Adrenal gland (tissue), 12 donors: ENCODE measurements around the gene TM7SF2. TPM values are rescaled to one million over a fixed set of nuclear protein-coding genes. Genes with fewer than 3 reads are reported as not detected.

Experiments used
- DNase-seq, 7 donors: peaks; one replicate each; pipeline ENCODE4 v3.0.0-alpha.2; 2019 to 2020
- H3K27ac ChIP-seq, 5 donors: fragments of 200-600 bp; sonication (generic) in 4 of 5; 1 replicate in 3 of 5; 2 replicates in 2 of 5; pipeline versions ENCODE4 v1.5.1 to v1.8.0; 2016 to 2020; ENCODE audit warnings: mild to moderate bottlenecking in 1 of 5
- H3K27me3 ChIP-seq: fragments of 200-600 bp; 2 replicates; pipeline ENCODE4 v1.8.0; 2021
- H3K36me3 ChIP-seq, 2 donors: fragments of 200-600 bp; replicated peaks in 1 of 2; 1 replicate in 1 of 2; 2 replicates in 1 of 2; pipeline versions ENCODE4 v1.5.1 to v1.8.0; 2018 to 2022
- H3K4me1 ChIP-seq, 2 donors: fragments of 200-600 bp; replicated peaks in 1 of 2; 1 replicate in 1 of 2; 2 replicates in 1 of 2; pipeline versions ENCODE4 v1.5.1 to v1.8.0; 2018 to 2021
- H3K4me3 ChIP-seq, 4 donors: fragments of 200-600 bp; sonication (generic) in 3 of 4; one replicate each; pipeline ENCODE4 v1.5.1; 2016 to 2018
- H3K9me3 ChIP-seq, 3 donors: fragments of 200-600 bp; sonication (generic) in 1 of 3; replicated peaks in 1 of 3; 1 replicate in 2 of 3; 2 replicates in 1 of 3; pipeline versions ENCODE4 v1.5.1 to v1.8.0; 2016 to 2021
- CTCF ChIP-seq, 6 experiments: fragments of 450-650 bp in 4 of 6; fragments of 200-600 bp in 2 of 6; sonication (generic) in 1 of 6; IDR thresholded peaks; 1 replicate in 5 of 6; 2 replicates in 1 of 6; pipeline versions ENCODE4 v1.5.1 to v1.8.0; 2016 to 2021; ENCODE audit warnings: antibody characterized with exemption in 6 of 6, mild to moderate bottlenecking in 2 of 6, moderate library complexity in 1 of 6
- POLR2A ChIP-seq, 2 donors: fragments of 450-650 bp; IDR thresholded peaks; one replicate each; pipeline ENCODE4 v1.6.1; 2017; ENCODE audit warnings: antibody characterized with exemption in 2 of 2, mild to moderate bottlenecking in 2 of 2, moderate library complexity in 1 of 2
- WGBS, 4 donors: extraction: QIAGEN DNeasy Blood & Tissue Kit in 2 of 4; methylation state at CpG; one replicate each; pipeline versions ENCODE4 v1.1.5 to v1.1.7; 2013 to 2017; 5-methylcytosine and 5-hydroxymethylcytosine counted together
- intact Hi-C, 2 donors: fragments of 100-400 bp; cut with DNase I; formaldehyde crosslinking; loops; one replicate each; pipeline versions ENCODE4 v1.14.1 to v1.15.0; 2022 to 2023
- microRNA-seq, 3 donors: library from miRNA; unstranded; fragments of <30 nt; microRNA quantifications; one replicate each; pipeline ENCODE4, GENCODE V29; 2017 to 2020
- polyA plus RNA-seq, 3 donors: library from polyadenylated mRNA; stranded (reverse); fragments of 200-250 nt in 2 of 3; fragments of 350-450 nt in 1 of 3; fragmentation: Illumina TruSeq in 1 of 3; extraction: RNeasy Lipid Tissue Mini Kit (QIAGEN cat#74804) in 1 of 3; gene quantifications; one replicate each; pipeline ENCODE4 v1.2.3, GENCODE V29; 2013 to 2014
- small RNA-seq, 2 donors: library from RNA; depleted of rRNA; stranded (forward); fragments of <200 nt; gene quantifications; one replicate each; pipeline ENCODE3, GENCODE V24; 2016
- total RNA-seq, 9 donors: library from RNA; depleted of rRNA in 4 of 9; stranded (reverse); fragments of >200 nt in 4 of 9; fragments of 120-200 nt in 1 of 9; fragmentation: NEBNext Ultra II Directional in 1 of 9; extraction: Animal tissue kit (Norgen Biotek cat#: 25700) in 1 of 9; gene quantifications; one replicate each; pipeline versions ENCODE4 v1.1.0 to v1.2.4, GENCODE V29; 2013 to 2023
- donor health status: healthy with polysubstance abuse.
- donor health status: Bipolar disorder and iron deficiency.
- donor health status: DM: yes; HTN: yes; CAD: no.
- donor health status: DM: no; HTN: no; CAD: no.
- donor health status: DM: no; HTN: no; CAD: no.
- donor health status: DM: yes; HTN: yes; CAD: no.

The TM7SF2 gene
- total and polyA plus RNA-seq, 12 donors, result 259 to 1,807 (median 650) TPM

GRCh38 chr11:65163684-65164083 lies 52.0 kb downstream of the TM7SF2 start:
- no peak for DNase-seq
- no peaks in the 10 kb centered on the region for H3K4me1 ChIP-seq
- H3K36me3 ChIP-seq, result no peaks in the 10 kb centered on the region
- H3K27ac ChIP-seq, result no peak overlapping the region
- WGBS, 4 donors, result 74 to 94% (median 93%) methylated on average over 2 of the region's 2 CpGs
- no peak for TF ChIP-seq POLR2A (IDR thresholded peaks at IDR 0.05)
- TF ChIP-seq CTCF (IDR thresholded peaks at IDR 0.05), result no peak
- H3K9me3 ChIP-seq, result no peaks in the 10 kb centered on the region
- no peaks in the 10 kb centered on the region for H3K27me3 ChIP-seq
- no peak overlapping the region for H3K4me3 ChIP-seq
- intact Hi-C loops, result no loop called here

Small RNA genes within 50 kb of the gene (microRNA-seq; reads per million reads assigned to microRNA genes)
- gene MIR6751, result 0.45 to 1.5 (median 0.85) reads per million in 3 donors

Small RNA genes within 50 kb of the gene (small RNA-seq; reads per million reads assigned to genes)
- gene HIGD1AP10 (0 reads per million in 2 donors), gene PDCL2P2 (0 reads per million in 2 donors), gene RNU2-23P (0 to 0.12 reads per million in 2 donors)

Other genes starting within 250 kb of the TM7SF2 start
- 100 to 1,000 TPM in 1 of 9 donors, 10 to 100 TPM in 8; 38.5 to 107 (median 55.8) TPM for gene EHD1, start 233.3 kb upstream of the TM7SF2 start, total RNA-seq
- 10 to 100 TPM; 14.3 to 50.4 (median 20.0) TPM for gene EHD1, start 233.3 kb upstream of the TM7SF2 start, polyA plus RNA-seq
- 10 to 100 TPM in 8 of 9 donors, 1 to 10 TPM in 1; 7.6 to 43.5 (median 33.8) TPM for gene ATG2A, start 194.7 kb upstream of the TM7SF2 start, total RNA-seq
- gene ATG2A, start 194.7 kb upstream of the TM7SF2 start, polyA plus RNA-seq, result 10 to 100 TPM in 2 of 3 donors, 1 to 10 TPM in 1; 3.6 to 43.3 (median 32.4) TPM
- 10 to 100 TPM in 8 of 9 donors, 1 to 10 TPM in 1; 7.8 to 26.6 (median 20.4) TPM for gene PPP2R5B, start 187.2 kb upstream of the TM7SF2 start, total RNA-seq
- gene PPP2R5B, start 187.2 kb upstream of the TM7SF2 start, polyA plus RNA-seq, result 10 to 100 TPM; 10.7 to 51.3 (median 25.6) TPM
- not detected for gene GPHA2, start 176.0 kb upstream of the TM7SF2 start, total RNA-seq
- gene GPHA2, start 176.0 kb upstream of the TM7SF2 start, polyA plus RNA-seq, result under 1 TPM in 1 of 3 donors, not detected in 2; 0.67 TPM
- gene MAJIN, start 139.8 kb upstream of the TM7SF2 start, total RNA-seq, result not detected
- gene MAJIN, start 139.8 kb upstream of the TM7SF2 start, polyA plus RNA-seq, result under 1 TPM in 2 of 3 donors, not detected in 1; 0.24 to 0.29 TPM
- gene BATF2, start 114.9 kb upstream of the TM7SF2 start, total RNA-seq, result 10 to 100 TPM in 2 of 9 donors, 1 to 10 TPM in 6, under 1 TPM in 1; 0.67 to 34.5 (median 6.4) TPM
- 1 to 10 TPM; 3.3 to 8.5 (median 3.7) TPM for gene BATF2, start 114.9 kb upstream of the TM7SF2 start, polyA plus RNA-seq
- 100 to 1,000 TPM in 6 of 9 donors, 10 to 100 TPM in 3; 81.0 to 231 (median 109) TPM for gene ARL2, start 97.7 kb upstream of the TM7SF2 start, total RNA-seq
- 100 to 1,000 TPM in 2 of 3 donors, 10 to 100 TPM in 1; 66.5 to 151 (median 128) TPM for gene ARL2, start 97.7 kb upstream of the TM7SF2 start, polyA plus RNA-seq
- 10 to 100 TPM; 21.0 to 35.9 (median 23.4) TPM for gene SNX15, start 84.4 kb upstream of the TM7SF2 start, total RNA-seq
- 10 to 100 TPM; 16.4 to 22.0 (median 18.7) TPM for gene SNX15, start 84.4 kb upstream of the TM7SF2 start, polyA plus RNA-seq
- gene SAC3D1, start 70.7 kb upstream of the TM7SF2 start, total RNA-seq, result 10 to 100 TPM in 7 of 9 donors, 1 to 10 TPM in 2; 7.4 to 23.6 (median 15.4) TPM
- 10 to 100 TPM in 1 of 3 donors, 1 to 10 TPM in 2; 4.4 to 10.1 (median 7.5) TPM for gene SAC3D1, start 70.7 kb upstream of the TM7SF2 start, polyA plus RNA-seq
- gene NAALADL1, start 53.3 kb upstream of the TM7SF2 start, total RNA-seq, result 10 to 100 TPM in 2 of 9 donors, 1 to 10 TPM in 7; 1.3 to 15.7 (median 4.9) TPM
- 10 to 100 TPM in 1 of 3 donors, 1 to 10 TPM in 2; 2.5 to 11.0 (median 8.7) TPM for gene NAALADL1, start 53.3 kb upstream of the TM7SF2 start, polyA plus RNA-seq
- 1 to 10 TPM in 7 of 9 donors, under 1 TPM in 2; 0.35 to 10.0 (median 1.4) TPM for gene CDCA5, start 27.8 kb upstream of the TM7SF2 start, total RNA-seq
- 1 to 10 TPM in 1 of 3 donors, under 1 TPM in 2; 0.40 to 1.6 (median 0.88) TPM for gene CDCA5, start 27.8 kb upstream of the TM7SF2 start, polyA plus RNA-seq
- 10 to 100 TPM; 33.7 to 59.6 (median 39.4) TPM for gene ZFPL1, start 27.6 kb upstream of the TM7SF2 start, total RNA-seq
- 10 to 100 TPM; 34.7 to 90.3 (median 71.3) TPM for gene ZFPL1, start 27.6 kb upstream of the TM7SF2 start, polyA plus RNA-seq
- gene VPS51, start 15.7 kb upstream of the TM7SF2 start, total RNA-seq, result 100 to 1,000 TPM in 7 of 9 donors, 10 to 100 TPM in 2; 72.1 to 269 (median 154) TPM
- 100 to 1,000 TPM in 2 of 3 donors, 10 to 100 TPM in 1; 28.0 to 151 (median 140) TPM for gene VPS51, start 15.7 kb upstream of the TM7SF2 start, polyA plus RNA-seq
- 10 to 100 TPM in 8 of 9 donors, 1 to 10 TPM in 1; 7.8 to 30.0 (median 20.3) TPM for gene ZNHIT2, start 5.8 kb downstream of the TM7SF2 start, total RNA-seq
- gene ZNHIT2, start 5.8 kb downstream of the TM7SF2 start, polyA plus RNA-seq, result 10 to 100 TPM in 2 of 3 donors, under 1 TPM in 1; 0.48 to 39.8 (median 32.1) TPM
- 1,000 to 10,000 TPM in 5 of 9 donors, 100 to 1,000 TPM in 4; 361 to 1,303 (median 1,029) TPM for gene FAU, start 10.3 kb downstream of the TM7SF2 start, total RNA-seq
- 1,000 to 10,000 TPM in 2 of 3 donors, 100 to 1,000 TPM in 1; 656 to 2,488 (median 2,066) TPM for gene FAU, start 10.3 kb downstream of the TM7SF2 start, polyA plus RNA-seq
- 100 to 1,000 TPM; 113 to 180 (median 139) TPM for gene MRPL49, start 10.4 kb downstream of the TM7SF2 start, total RNA-seq
- gene MRPL49, start 10.4 kb downstream of the TM7SF2 start, polyA plus RNA-seq, result 100 to 1,000 TPM in 1 of 3 donors, 10 to 100 TPM in 2; 32.7 to 122 (median 33.9) TPM
- gene SYVN1, start 22.6 kb downstream of the TM7SF2 start, total RNA-seq, result 100 to 1,000 TPM in 1 of 9 donors, 10 to 100 TPM in 7, 1 to 10 TPM in 1; 9.7 to 119 (median 61.4) TPM
- gene SYVN1, start 22.6 kb downstream of the TM7SF2 start, polyA plus RNA-seq, result 100 to 1,000 TPM in 1 of 3 donors, 10 to 100 TPM in 2; 46.0 to 124 (median 58.5) TPM
- gene SPDYC, start 58.4 kb downstream of the TM7SF2 start, total RNA-seq, result not detected
- gene SPDYC, start 58.4 kb downstream of the TM7SF2 start, polyA plus RNA-seq, result under 1 TPM in 1 of 3 donors, not detected in 2; 0.10 TPM
- gene CAPN1, start 70.1 kb downstream of the TM7SF2 start, total RNA-seq, result 100 to 1,000 TPM in 7 of 9 donors, 10 to 100 TPM in 2; 20.6 to 333 (median 141) TPM
- 100 to 1,000 TPM in 2 of 3 donors, 10 to 100 TPM in 1; 33.0 to 131 (median 106) TPM for gene CAPN1, start 70.1 kb downstream of the TM7SF2 start, polyA plus RNA-seq
- 10 to 100 TPM in 2 of 9 donors, 1 to 10 TPM in 7; 3.9 to 12.2 (median 7.4) TPM for gene POLA2, start 150.1 kb downstream of the TM7SF2 start, total RNA-seq
- gene POLA2, start 150.1 kb downstream of the TM7SF2 start, polyA plus RNA-seq, result 1 to 10 TPM; 4.3 to 8.3 (median 7.9) TPM
- 10 to 100 TPM in 3 of 9 donors, 1 to 10 TPM in 6; 1.1 to 18.3 (median 4.8) TPM for gene CDC42EP2, start 203.0 kb downstream of the TM7SF2 start, total RNA-seq
- 10 to 100 TPM in 2 of 3 donors, 1 to 10 TPM in 1; 1.0 to 13.9 (median 10.4) TPM for gene CDC42EP2, start 203.0 kb downstream of the TM7SF2 start, polyA plus RNA-seq
- gene DPF2, start 222.0 kb downstream of the TM7SF2 start, total RNA-seq, result 10 to 100 TPM; 28.3 to 73.7 (median 49.1) TPM
- gene DPF2, start 222.0 kb downstream of the TM7SF2 start, polyA plus RNA-seq, result 10 to 100 TPM; 23.2 to 34.7 (median 30.4) TPM
- gene TIGD3, start 242.9 kb downstream of the TM7SF2 start, total RNA-seq, result under 1 TPM; 0.11 to 0.96 (median 0.33) TPM
- under 1 TPM in 2 of 3 donors, not detected in 1; 0.27 to 0.40 TPM for gene TIGD3, start 242.9 kb downstream of the TM7SF2 start, polyA plus RNA-seq